GM23338 (cell line): Measurements from ENCODE around the gene KRTAP13-3. TPM values are rescaled to one million over a fixed set of nuclear protein-coding genes. Genes with fewer than 3 reads are reported as not detected.
A peak's percentile ranks its signal among the peaks of the same experiment; 100 is the strongest.

Experiments used
- ATAC-seq: fragments of 200-7000 bp; cut with Tn5 transposase; 3 replicates; pipeline ENCODE4 v1.9.1; 2020
- DNase-seq: peaks from one replicate; pipeline ENCODE4 v3.0.0-alpha.2; 2015; ENCODE audit warnings: low spot score
- H2AFZ ChIP-seq: fragments of 200-600 bp; sonication (generic); 2 replicates; pipeline ENCODE4 v1.8.0; 2016; ENCODE audit warnings: antibody characterized with exemption, mild to moderate bottlenecking, moderate library complexity
- H3F3A ChIP-seq: fragments of 200-600 bp; sonication (generic); replicated peaks from 2 replicates; pipeline ENCODE4 v1.8.0; 2017; ENCODE audit warnings: antibody characterized with exemption, mixed run types, low read depth
- H3K27ac ChIP-seq: fragments of 200-600 bp; sonication (generic); 2 replicates; pipeline ENCODE4 v1.6.1; 2016; ENCODE audit warnings: low read depth
- H3K27me3 ChIP-seq: fragments of 200-600 bp; sonication (generic); 2 replicates; pipeline ENCODE4 v1.8.0; 2016; ENCODE audit warnings: mild to moderate bottlenecking, mixed run types, moderate library complexity; ENCODE audit not compliant: insufficient read depth
- H3K36me3 ChIP-seq: fragments of 200-600 bp; sonication (generic); 2 replicates; pipeline ENCODE4 v1.8.0; 2016; ENCODE audit warnings: mild to moderate bottlenecking; ENCODE audit not compliant: insufficient read depth
- H3K4me1 ChIP-seq: fragments of 200-600 bp; sonication (generic); 2 replicates; pipeline ENCODE4 v1.8.0; 2016; ENCODE audit warnings: mild to moderate bottlenecking, moderate library complexity; ENCODE audit not compliant: insufficient read depth
- H3K4me2 ChIP-seq: fragments of 200-600 bp; sonication (generic); 2 replicates; pipeline ENCODE4 v1.7.1; 2017; ENCODE audit warnings: mixed run types
- H3K4me3 ChIP-seq: fragments of 200-600 bp; sonication (generic); 2 replicates; pipeline ENCODE4 v1.6.1; 2016; ENCODE audit warnings: mixed run types
- H3K79me2 ChIP-seq: fragments of 200-600 bp; sonication (generic); replicated peaks from 2 replicates; pipeline ENCODE4 v1.8.0; 2017; ENCODE audit warnings: mild to moderate bottlenecking; ENCODE audit not compliant: insufficient read depth
- H3K9me2 ChIP-seq: fragments of 200-600 bp; sonication (generic); 2 replicates; pipeline ENCODE4 v1.8.0; 2017; ENCODE audit not compliant: insufficient read depth
- H4K20me1 ChIP-seq: fragments of 200-600 bp; sonication (generic); replicated peaks from 2 replicates; pipeline ENCODE4 v1.8.0; 2017; ENCODE audit warnings: mild to moderate bottlenecking; ENCODE audit not compliant: insufficient read depth
- H3K27ac Mint-ChIP-seq: 2 replicates; pipeline ENCODE4 v1.8.0; 2020; ENCODE audit warnings: inconsistent platforms, mild to moderate bottlenecking, moderate library complexity, mixed read lengths
- H3K27me3 Mint-ChIP-seq: 3 replicates; pipeline ENCODE4 v1.8.0; 2022; ENCODE audit warnings: low read depth, mild to moderate bottlenecking, moderate library complexity, mixed read lengths, inconsistent platforms; ENCODE audit not compliant: insufficient read depth, poor library complexity
- H3K36me3 Mint-ChIP-seq: 3 replicates; pipeline ENCODE4 v1.8.0; 2021; ENCODE audit warnings: low read depth, mild to moderate bottlenecking, inconsistent platforms, moderate library complexity, mixed read lengths
- H3K4me1 Mint-ChIP-seq: 3 replicates; pipeline ENCODE4 v1.8.0; 2020; ENCODE audit warnings: mild to moderate bottlenecking, inconsistent platforms, mixed read lengths
- H3K4me3 Mint-ChIP-seq: 3 replicates; pipeline ENCODE4 v1.8.0; 2021; ENCODE audit warnings: moderate library complexity, mild to moderate bottlenecking, inconsistent platforms, mixed read lengths
- H3K9me3 Mint-ChIP-seq: 3 replicates; pipeline ENCODE4 v1.8.0; 2020; ENCODE audit warnings: moderate library complexity, mild to moderate bottlenecking, inconsistent platforms, mixed read lengths
- JUNB ChIP-seq: IDR thresholded peaks from one replicate; pipeline ENCODE4 v1.6.1; 2016; ENCODE audit warnings: antibody characterized with exemption; ENCODE audit not compliant: unreplicated experiment
- NANOG ChIP-seq: IDR thresholded peaks from 2 replicates; pipeline ENCODE4 v1.6.1; 2016; ENCODE audit warnings: antibody characterized with exemption, borderline replicate concordance
- POLR2AphosphoS5 ChIP-seq: IDR thresholded peaks from 2 replicates; pipeline ENCODE4 v1.6.1; 2016; ENCODE audit warnings: antibody characterized with exemption, low read depth
- ZNF114 ChIP-seq: fragments of 250-450 bp; sonication (Bioruptor Pico); IDR thresholded peaks from 2 replicates; pipeline ENCODE4 v1.5.0; 2020; ENCODE audit warnings: mild to moderate bottlenecking, moderate library complexity
- polyA plus RNA-seq: library from polyadenylated mRNA; unstranded; fragments of >200 nt; fragmentation: Nextera tagmentation; extraction: Ambion mirVana; gene quantifications from 2 replicates; pipeline ENCODE4 v1.2.1, GENCODE V29; 2016
- total RNA-seq: library from RNA; depleted of rRNA; stranded (reverse); fragments of >200 nt; shearing (Covaris generic); gene quantifications from 2 replicates; pipeline ENCODE4 v1.2.3, GENCODE V29; 2014
- TF ChIP-seq, protein P1 (sequence below): IDR thresholded peaks from 2 replicates; pipeline ENCODE4 v1.6.1; 2016; ENCODE audit warnings: antibody characterized with exemption
- TF ChIP-seq, protein P2 (sequence below): IDR thresholded peaks from one replicate; pipeline ENCODE4 v1.6.1; 2018; ENCODE audit warnings: antibody characterized with exemption; ENCODE audit not compliant: unreplicated experiment
- TF ChIP-seq, protein P3 (sequence below), 2 experiments: fragments of 200-600 bp in 1 of 2; sonication (generic) in 1 of 2; conservative IDR thresholded peaks; 2 replicates each; pipeline versions ENCODE4 v1.5.1 to v1.6.1; 2016 to 2017; ENCODE audit warnings: antibody characterized with exemption in 2 of 2, low read depth in 2 of 2, mild to moderate bottlenecking in 2 of 2, moderate library complexity in 1 of 2

Gene KRTAP13-3
- total and polyA plus RNA-seq, 2 experiments from 2014 or later: not detected

DNA sequence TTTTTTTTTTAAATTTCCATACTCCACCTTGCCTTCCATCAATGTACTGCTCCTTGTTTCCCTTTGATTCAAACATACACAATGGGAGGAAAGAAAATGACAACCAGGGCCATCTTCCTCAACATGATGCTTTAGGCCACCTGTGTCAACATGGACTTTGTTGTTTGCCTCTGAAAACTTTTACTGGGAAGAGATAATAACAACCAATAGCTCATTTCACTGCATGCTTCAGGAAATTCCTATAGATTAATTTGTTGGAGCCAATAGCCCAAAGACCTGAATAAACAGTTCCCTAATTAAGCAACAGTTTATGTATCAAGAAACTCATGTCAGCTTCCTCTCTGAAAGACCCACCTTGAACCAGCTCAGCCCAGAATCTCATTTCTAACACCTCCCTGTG lies 17.5 kb upstream of the KRTAP13-3 start:
- H3K27me3 Mint-ChIP-seq: no peaks in the 10 kb centered on the region
- H3K4me1 Mint-ChIP-seq: peaks cover 20% of the 10 kb centered on the region
- Histone ChIP-seq H3K4me3 (peak overlapping the region; percentile 34; the same call in 1 of the 2 replicates), H2AFZ (peak overlapping the region; percentile 94), H3K27me3 (no peaks in the 10 kb centered on the region), H4K20me1 (no peaks in the 10 kb centered on the region; the same call in 1 of the 2 replicates), H3K79me2 (no peaks in the 10 kb centered on the region), H3K9me2 (peaks cover 7% of the 10 kb centered on the region), H3K4me1 (peaks cover 22% of the 10 kb centered on the region), H3K27ac (no peak overlapping the region), H3F3A (no peaks in the 10 kb centered on the region), H3K36me3 (no peaks in the 10 kb centered on the region), H3K4me2 (peak overlapping the region; percentile 61)
- H3K4me3 Mint-ChIP-seq: no peak overlapping the region
- DNase-seq (no peak), ATAC-seq (no peak)
- no peak overlapping the region for H3K27ac Mint-ChIP-seq
- H3K9me3 Mint-ChIP-seq: no peaks in the 10 kb centered on the region
- TF ChIP-seq, protein P1, sequence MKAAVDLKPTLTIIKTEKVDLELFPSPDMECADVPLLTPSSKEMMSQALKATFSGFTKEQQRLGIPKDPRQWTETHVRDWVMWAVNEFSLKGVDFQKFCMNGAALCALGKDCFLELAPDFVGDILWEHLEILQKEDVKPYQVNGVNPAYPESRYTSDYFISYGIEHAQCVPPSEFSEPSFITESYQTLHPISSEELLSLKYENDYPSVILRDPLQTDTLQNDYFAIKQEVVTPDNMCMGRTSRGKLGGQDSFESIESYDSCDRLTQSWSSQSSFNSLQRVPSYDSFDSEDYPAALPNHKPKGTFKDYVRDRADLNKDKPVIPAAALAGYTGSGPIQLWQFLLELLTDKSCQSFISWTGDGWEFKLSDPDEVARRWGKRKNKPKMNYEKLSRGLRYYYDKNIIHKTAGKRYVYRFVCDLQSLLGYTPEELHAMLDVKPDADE: no peak
- TF ChIP-seq NANOG (no peak), POLR2AphosphoS5 (no peak), JUNB (no peak)
- TF ChIP-seq, protein P2, sequence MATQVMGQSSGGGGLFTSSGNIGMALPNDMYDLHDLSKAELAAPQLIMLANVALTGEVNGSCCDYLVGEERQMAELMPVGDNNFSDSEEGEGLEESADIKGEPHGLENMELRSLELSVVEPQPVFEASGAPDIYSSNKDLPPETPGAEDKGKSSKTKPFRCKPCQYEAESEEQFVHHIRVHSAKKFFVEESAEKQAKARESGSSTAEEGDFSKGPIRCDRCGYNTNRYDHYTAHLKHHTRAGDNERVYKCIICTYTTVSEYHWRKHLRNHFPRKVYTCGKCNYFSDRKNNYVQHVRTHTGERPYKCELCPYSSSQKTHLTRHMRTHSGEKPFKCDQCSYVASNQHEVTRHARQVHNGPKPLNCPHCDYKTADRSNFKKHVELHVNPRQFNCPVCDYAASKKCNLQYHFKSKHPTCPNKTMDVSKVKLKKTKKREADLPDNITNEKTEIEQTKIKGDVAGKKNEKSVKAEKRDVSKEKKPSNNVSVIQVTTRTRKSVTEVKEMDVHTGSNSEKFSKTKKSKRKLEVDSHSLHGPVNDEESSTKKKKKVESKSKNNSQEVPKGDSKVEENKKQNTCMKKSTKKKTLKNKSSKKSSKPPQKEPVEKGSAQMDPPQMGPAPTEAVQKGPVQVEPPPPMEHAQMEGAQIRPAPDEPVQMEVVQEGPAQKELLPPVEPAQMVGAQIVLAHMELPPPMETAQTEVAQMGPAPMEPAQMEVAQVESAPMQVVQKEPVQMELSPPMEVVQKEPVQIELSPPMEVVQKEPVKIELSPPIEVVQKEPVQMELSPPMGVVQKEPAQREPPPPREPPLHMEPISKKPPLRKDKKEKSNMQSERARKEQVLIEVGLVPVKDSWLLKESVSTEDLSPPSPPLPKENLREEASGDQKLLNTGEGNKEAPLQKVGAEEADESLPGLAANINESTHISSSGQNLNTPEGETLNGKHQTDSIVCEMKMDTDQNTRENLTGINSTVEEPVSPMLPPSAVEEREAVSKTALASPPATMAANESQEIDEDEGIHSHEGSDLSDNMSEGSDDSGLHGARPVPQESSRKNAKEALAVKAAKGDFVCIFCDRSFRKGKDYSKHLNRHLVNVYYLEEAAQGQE: no peak
- no peaks in the 10 kb centered on the region for H3K36me3 Mint-ChIP-seq

GRCh38 chr21:30439975-30440374 lies 14.2 kb upstream of the KRTAP13-3 start, which contains the start of gene KRTAP15-1:
TSS of gene KRTAP15-1 (plus strand) at chr21:30440275. CDS start at chr21:30440328, 53 bp downstream.
- H3K4me1 ChIP-seq: peaks cover 22% of the 10 kb centered on the region
- H3K27me3 ChIP-seq: no peaks in the 10 kb centered on the region
- H3K4me3 Mint-ChIP-seq: no peak within 1 kb of the TSS
- H3K79me2 ChIP-seq: no peaks in the 10 kb centered on the region
- no peaks in the 10 kb centered on the region for H3K9me3 Mint-ChIP-seq
- ATAC-seq: no peak
- no peak within 1 kb of the TSS for H3K4me3 ChIP-seq
- no peak for DNase-seq
- no peaks in the 10 kb centered on the region for H3F3A ChIP-seq
- H2AFZ ChIP-seq: no peak within 1 kb of the TSS; the same call in 1 of the 2 replicates
- peaks cover 19% of the 10 kb centered on the region for H3K4me1 Mint-ChIP-seq
- H3K27ac Mint-ChIP-seq: no peak within 1 kb of the TSS
- no peaks in the 10 kb centered on the region for H3K36me3 Mint-ChIP-seq
- H3K9me2 ChIP-seq: peaks cover 7% of the 10 kb centered on the region
- no peak within 1 kb of the TSS for H3K4me2 ChIP-seq
- no peak within 1 kb of the TSS for H3K27ac ChIP-seq
- H3K36me3 ChIP-seq: no peaks in the 10 kb centered on the region
- no peaks in the 10 kb centered on the region for H4K20me1 ChIP-seq
- H3K27me3 Mint-ChIP-seq: no peaks in the 10 kb centered on the region
- TF ChIP-seq, protein P3, sequence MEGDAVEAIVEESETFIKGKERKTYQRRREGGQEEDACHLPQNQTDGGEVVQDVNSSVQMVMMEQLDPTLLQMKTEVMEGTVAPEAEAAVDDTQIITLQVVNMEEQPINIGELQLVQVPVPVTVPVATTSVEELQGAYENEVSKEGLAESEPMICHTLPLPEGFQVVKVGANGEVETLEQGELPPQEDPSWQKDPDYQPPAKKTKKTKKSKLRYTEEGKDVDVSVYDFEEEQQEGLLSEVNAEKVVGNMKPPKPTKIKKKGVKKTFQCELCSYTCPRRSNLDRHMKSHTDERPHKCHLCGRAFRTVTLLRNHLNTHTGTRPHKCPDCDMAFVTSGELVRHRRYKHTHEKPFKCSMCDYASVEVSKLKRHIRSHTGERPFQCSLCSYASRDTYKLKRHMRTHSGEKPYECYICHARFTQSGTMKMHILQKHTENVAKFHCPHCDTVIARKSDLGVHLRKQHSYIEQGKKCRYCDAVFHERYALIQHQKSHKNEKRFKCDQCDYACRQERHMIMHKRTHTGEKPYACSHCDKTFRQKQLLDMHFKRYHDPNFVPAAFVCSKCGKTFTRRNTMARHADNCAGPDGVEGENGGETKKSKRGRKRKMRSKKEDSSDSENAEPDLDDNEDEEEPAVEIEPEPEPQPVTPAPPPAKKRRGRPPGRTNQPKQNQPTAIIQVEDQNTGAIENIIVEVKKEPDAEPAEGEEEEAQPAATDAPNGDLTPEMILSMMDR (conservative IDR thresholded peaks at IDR 0.05; ENCODE audit: low read depth in 2 of 2): no peak
- no peak for TF ChIP-seq ZNF114 (CRISPR knock-in tag)
- TF ChIP-seq, protein P2: no peak
